Panc1 (cell line): ENCODE data around the gene LETM1. TPM values are rescaled to one million over a fixed set of nuclear protein-coding genes. Genes with fewer than 3 reads are reported as not detected.

Experiments
- ATAC-seq: fragments of 200-7000 bp; cut with Tn5 transposase; 2 replicates; pipeline ENCODE4 v1.9.1; 2020; ENCODE audit warnings: mild to moderate bottlenecking, moderate library complexity
- BruUV-seq: library from RNA; stranded (reverse); fragments of 400-500 nt; replicated peaks from 2 replicates; lab custom pipeline; 2021; lab: Mats Ljungman, UMichigan
- CTCF ChIA-PET: fragments of 300-600 bp; sonication (Branson Sonifier 250); formaldehyde crosslinking; loops from one replicate; lab custom pipeline; 2022; ENCODE audit warnings: antibody characterized with exemption; lab: Charles Lee
- POLR2A ChIA-PET: fragments of 300-600 bp; sonication (Branson Sonifier 250); formaldehyde crosslinking; loops from one replicate; lab custom pipeline; 2022; ENCODE audit warnings: antibody characterized with exemption; lab: Charles Lee
- DNase-seq: peaks from one replicate; pipeline ENCODE4 v3.0.0-alpha.2; 2010; ENCODE audit warnings: low read depth, low spot score
- H3K27ac ChIP-seq: 2 replicates; pipeline ENCODE4 v1.5.1; 2011; ENCODE audit warnings: mild to moderate bottlenecking, low read length, inconsistent platforms
- H3K27me3 ChIP-seq: fragments of 200-500 bp; sonication (Bioruptor generic); 2 replicates; pipeline ENCODE4 v1.6.0; 2014; ENCODE audit warnings: low read length, inconsistent platforms; ENCODE audit not compliant: control insufficient read depth, insufficient read depth
- H3K36me3 ChIP-seq: fragments of 200-500 bp; sonication (Bioruptor generic); 2 replicates; pipeline ENCODE4 v1.5.1; 2014; ENCODE audit warnings: inconsistent platforms, mild to moderate bottlenecking, low read length, moderate library complexity; ENCODE audit not compliant: control insufficient read depth, insufficient read depth
- H3K4me1 ChIP-seq: 2 replicates; pipeline ENCODE4 v1.5.1; 2011; ENCODE audit warnings: inconsistent platforms, mild to moderate bottlenecking, low read length, moderate library complexity; ENCODE audit not compliant: control insufficient read depth, insufficient read depth
- H3K4me3 ChIP-seq, 2 experiments: 2 replicates each; pipeline ENCODE4 v1.5.1; 2011 to 2012; ENCODE audit warnings: low read depth in 2 of 2, low read length in 2 of 2, mild to moderate bottlenecking in 2 of 2, inconsistent platforms in 1 of 2, moderate library complexity in 1 of 2
- H3K9me3 ChIP-seq: fragments of 200-500 bp; sonication (Bioruptor generic); 2 replicates; pipeline ENCODE4 v1.5.1; 2014; ENCODE audit warnings: low read depth, mild to moderate bottlenecking, inconsistent platforms, low read length, moderate library complexity; ENCODE audit not compliant: control insufficient read depth, insufficient read depth
- POLR2AphosphoS5 ChIP-seq: IDR thresholded peaks from 2 replicates; pipeline ENCODE4 v1.6.1; 2012; ENCODE audit warnings: mild to moderate bottlenecking, low read depth, low read length, moderate library complexity
- SIN3A ChIP-seq: IDR thresholded peaks from 2 replicates; pipeline ENCODE4 v1.6.1; 2012; ENCODE audit warnings: low read depth, mild to moderate bottlenecking, low read length, moderate library complexity, borderline replicate concordance; ENCODE audit not compliant: insufficient read depth
- TCF7L2 ChIP-seq: IDR thresholded peaks from 2 replicates; pipeline ENCODE4 v1.6.1; 2011; ENCODE audit warnings: mild to moderate bottlenecking, low read depth, low read length, inconsistent platforms
- in situ Hi-C: cut with HindIII; loops from 2 replicates; pipeline ENCODE4 v1.10.0; 2016; ENCODE audit warnings: low sequenced_read_pairs, low pct_unique_long_range_greater_than_20kb
- intact Hi-C: fragments of 100-400 bp; cut with micrococcal nuclease; formaldehyde crosslinking; loops from one replicate; pipeline ENCODE4 v1.10.0; 2022; ENCODE audit not compliant: unreplicated experiment
- total RNA-seq: library from RNA; stranded (reverse); gene quantifications from one replicate; pipeline ENCODE4 v1.2.1, GENCODE V29; 2021; ENCODE audit not compliant: unreplicated experiment
- TF ChIP-seq, protein P1 (sequence below): fragments of 450-650 bp; IDR thresholded peaks from 2 replicates; pipeline ENCODE4 v1.5.1; 2017; ENCODE audit warnings: mild to moderate bottlenecking
- TF ChIP-seq, protein P2 (sequence below), 2 experiments: IDR thresholded peaks; 2 replicates each; pipeline ENCODE4 v1.6.1; 2011 to 2012; ENCODE audit warnings: low read depth in 2 of 2, control low read depth in 1 of 2, low read length in 1 of 2, mild to moderate bottlenecking in 1 of 2, moderate library complexity in 1 of 2; ENCODE audit not compliant: insufficient read depth in 1 of 2

LETM1 gene
- total RNA-seq, 1 experiment from 2014 or later = 67.6 TPM

DNA sequence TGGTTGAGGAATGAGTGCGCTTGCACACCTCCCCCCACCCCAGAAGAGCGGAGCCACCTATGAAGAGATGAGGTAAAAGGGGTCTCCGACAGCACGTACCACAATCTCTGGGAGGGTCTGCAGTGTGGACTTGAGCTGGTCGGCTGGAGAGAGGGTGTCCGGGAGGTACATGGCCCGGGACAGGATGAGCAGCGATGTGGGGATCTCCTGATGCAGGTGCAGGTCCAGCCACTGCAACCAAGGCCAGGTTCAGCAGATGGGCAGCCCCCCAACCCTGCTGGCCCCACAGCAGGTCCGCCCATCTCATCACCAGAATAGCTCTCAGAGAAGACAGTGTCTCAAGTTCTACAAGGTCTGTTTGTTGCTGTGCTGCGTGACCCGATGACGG, 32.4 kb downstream of the LETM1 start:
- Histone ChIP-seq H3K4me1 (no peaks in the 10 kb centered on the region), H3K27ac (no peak overlapping the region), H3K36me3 (peaks cover 3% of the 10 kb centered on the region; the same call in 1 of the 2 replicates), H3K9me3 (no peaks in the 10 kb centered on the region), H3K27me3 (no peaks in the 10 kb centered on the region), H3K4me3 (no peak overlapping the region)
- TF ChIP-seq, protein P1, sequence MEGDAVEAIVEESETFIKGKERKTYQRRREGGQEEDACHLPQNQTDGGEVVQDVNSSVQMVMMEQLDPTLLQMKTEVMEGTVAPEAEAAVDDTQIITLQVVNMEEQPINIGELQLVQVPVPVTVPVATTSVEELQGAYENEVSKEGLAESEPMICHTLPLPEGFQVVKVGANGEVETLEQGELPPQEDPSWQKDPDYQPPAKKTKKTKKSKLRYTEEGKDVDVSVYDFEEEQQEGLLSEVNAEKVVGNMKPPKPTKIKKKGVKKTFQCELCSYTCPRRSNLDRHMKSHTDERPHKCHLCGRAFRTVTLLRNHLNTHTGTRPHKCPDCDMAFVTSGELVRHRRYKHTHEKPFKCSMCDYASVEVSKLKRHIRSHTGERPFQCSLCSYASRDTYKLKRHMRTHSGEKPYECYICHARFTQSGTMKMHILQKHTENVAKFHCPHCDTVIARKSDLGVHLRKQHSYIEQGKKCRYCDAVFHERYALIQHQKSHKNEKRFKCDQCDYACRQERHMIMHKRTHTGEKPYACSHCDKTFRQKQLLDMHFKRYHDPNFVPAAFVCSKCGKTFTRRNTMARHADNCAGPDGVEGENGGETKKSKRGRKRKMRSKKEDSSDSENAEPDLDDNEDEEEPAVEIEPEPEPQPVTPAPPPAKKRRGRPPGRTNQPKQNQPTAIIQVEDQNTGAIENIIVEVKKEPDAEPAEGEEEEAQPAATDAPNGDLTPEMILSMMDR = no peak
- no peak for TF ChIP-seq SIN3A
- TF ChIP-seq POLR2AphosphoS5 = no peak
- TF ChIP-seq, protein P2, sequence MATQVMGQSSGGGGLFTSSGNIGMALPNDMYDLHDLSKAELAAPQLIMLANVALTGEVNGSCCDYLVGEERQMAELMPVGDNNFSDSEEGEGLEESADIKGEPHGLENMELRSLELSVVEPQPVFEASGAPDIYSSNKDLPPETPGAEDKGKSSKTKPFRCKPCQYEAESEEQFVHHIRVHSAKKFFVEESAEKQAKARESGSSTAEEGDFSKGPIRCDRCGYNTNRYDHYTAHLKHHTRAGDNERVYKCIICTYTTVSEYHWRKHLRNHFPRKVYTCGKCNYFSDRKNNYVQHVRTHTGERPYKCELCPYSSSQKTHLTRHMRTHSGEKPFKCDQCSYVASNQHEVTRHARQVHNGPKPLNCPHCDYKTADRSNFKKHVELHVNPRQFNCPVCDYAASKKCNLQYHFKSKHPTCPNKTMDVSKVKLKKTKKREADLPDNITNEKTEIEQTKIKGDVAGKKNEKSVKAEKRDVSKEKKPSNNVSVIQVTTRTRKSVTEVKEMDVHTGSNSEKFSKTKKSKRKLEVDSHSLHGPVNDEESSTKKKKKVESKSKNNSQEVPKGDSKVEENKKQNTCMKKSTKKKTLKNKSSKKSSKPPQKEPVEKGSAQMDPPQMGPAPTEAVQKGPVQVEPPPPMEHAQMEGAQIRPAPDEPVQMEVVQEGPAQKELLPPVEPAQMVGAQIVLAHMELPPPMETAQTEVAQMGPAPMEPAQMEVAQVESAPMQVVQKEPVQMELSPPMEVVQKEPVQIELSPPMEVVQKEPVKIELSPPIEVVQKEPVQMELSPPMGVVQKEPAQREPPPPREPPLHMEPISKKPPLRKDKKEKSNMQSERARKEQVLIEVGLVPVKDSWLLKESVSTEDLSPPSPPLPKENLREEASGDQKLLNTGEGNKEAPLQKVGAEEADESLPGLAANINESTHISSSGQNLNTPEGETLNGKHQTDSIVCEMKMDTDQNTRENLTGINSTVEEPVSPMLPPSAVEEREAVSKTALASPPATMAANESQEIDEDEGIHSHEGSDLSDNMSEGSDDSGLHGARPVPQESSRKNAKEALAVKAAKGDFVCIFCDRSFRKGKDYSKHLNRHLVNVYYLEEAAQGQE (IDR thresholded peaks at IDR 0.05; ENCODE audit: insufficient read depth in 1 of 2, low read depth in 2 of 2, low read length in 1 of 2) = no peak
- TF ChIP-seq TCF7L2 = no peak
- POLR2A ChIA-PET = no interaction called here
- BruUV-seq = no TSS peak
- ATAC-seq = no peak
- CTCF ChIA-PET = no interaction called here
- intact Hi-C loops (no loop called here), in situ Hi-C loops (no loop called here)
- DNase-seq = no peak

DNA sequence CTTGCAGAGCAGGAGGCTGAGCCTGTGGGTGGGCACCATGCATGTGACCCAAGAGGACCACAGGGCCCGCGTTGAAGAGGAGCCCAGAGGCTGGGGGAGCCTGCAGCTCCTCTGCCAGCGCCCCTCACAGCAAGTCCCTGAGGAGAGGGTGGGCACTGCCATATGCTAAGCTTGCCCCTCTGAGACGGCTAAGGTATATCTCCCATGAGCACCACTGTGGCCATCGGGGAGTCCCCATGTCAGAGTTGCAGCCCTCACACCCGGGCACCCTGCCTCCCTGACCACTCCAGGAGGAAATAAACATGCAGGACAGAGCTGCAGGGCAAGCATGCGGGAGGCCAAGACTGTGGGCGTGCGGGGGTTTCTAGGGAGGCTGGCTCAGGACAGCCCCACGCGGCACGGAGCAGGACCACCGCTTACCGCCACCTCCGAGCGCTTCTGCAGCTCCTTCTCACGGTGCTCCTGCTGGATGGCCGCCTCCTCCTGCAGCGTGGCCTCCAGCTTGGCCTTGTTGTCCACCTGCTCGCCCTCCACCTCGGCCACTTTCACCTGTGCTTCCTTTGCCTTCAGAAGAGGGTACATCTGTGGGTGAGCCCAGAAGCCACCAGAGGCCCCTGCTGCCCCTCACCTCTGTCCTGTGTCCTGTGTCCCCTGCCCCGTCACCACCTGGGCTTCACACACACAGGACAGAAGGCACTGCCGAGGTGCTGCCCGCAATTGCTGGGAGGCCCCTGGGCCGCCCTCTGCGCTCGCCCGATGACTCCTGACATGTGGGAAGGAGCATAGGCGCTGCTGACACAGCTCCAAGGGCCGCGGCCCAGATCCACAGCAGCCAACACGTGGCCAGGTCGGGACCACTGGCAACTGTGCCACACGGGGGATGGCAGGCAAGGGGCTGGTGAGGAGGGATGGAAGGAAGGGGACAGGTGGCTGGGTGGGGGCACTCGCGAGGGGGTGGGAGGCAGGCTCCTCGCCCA, 33.1 kb downstream of the LETM1 start:
- no peaks in the 10 kb centered on the region for H3K9me3 ChIP-seq
- DNase-seq = no peak
- H3K4me1 ChIP-seq = no peaks in the 10 kb centered on the region
- BruUV-seq = no TSS peak
- H3K27me3 ChIP-seq = no peaks in the 10 kb centered on the region
- no peak for ATAC-seq
- no peak overlapping the region for H3K4me3 ChIP-seq
- H3K27ac ChIP-seq = no peak overlapping the region
- intact Hi-C loops (no loop called here), in situ Hi-C loops (no loop called here)
- H3K36me3 ChIP-seq = peaks cover 3% of the 10 kb centered on the region; the same call in 1 of the 2 replicates
- ChIA-PET POLR2A (no interaction called here), CTCF (interaction anchor here (0.6 kb wide), 1 partner anchor 87 kb away, joined by 5 read pairs; no protein-coding TSS in a partner anchor)
- TF ChIP-seq TCF7L2 = no peak
- TF ChIP-seq, protein P2 (IDR thresholded peaks at IDR 0.05; ENCODE audit: insufficient read depth in 1 of 2, low read depth in 2 of 2, low read length in 1 of 2) = no peak
- TF ChIP-seq, protein P1 = no peak
